HepG2 (cell line): ENCODE results near the gene PPP4R4. TPM values are rescaled to one million over a fixed set of nuclear protein-coding genes. Genes with fewer than 3 reads are reported as not detected.

ENCODE experiments used
- BCL3 ChIP-seq: sonication (generic); formaldehyde crosslinking; IDR thresholded peaks from 2 replicates; pipeline ENCODE4 v1.5.1; 2020; ENCODE audit warnings: mild to moderate bottlenecking, missing genetic modification reagents, moderate library complexity
- DZIP1 ChIP-seq: sonication (generic); formaldehyde crosslinking; IDR thresholded peaks from 2 replicates; pipeline ENCODE4 v1.5.0; 2020; ENCODE audit warnings: mild to moderate bottlenecking, missing genetic modification reagents
- PCBP2 ChIP-seq: fragments of 200-400 bp; formaldehyde crosslinking; optimal IDR thresholded peaks from 2 replicates; pipeline ENCODE3; 2018; ENCODE audit warnings: low read length, low read depth; ENCODE audit not compliant: poor library complexity, severe bottlenecking
- SP140L ChIP-seq: sonication (generic); formaldehyde crosslinking; IDR thresholded peaks from 2 replicates; pipeline ENCODE4 v1.4.0; 2020; ENCODE audit warnings: missing genetic modification reagents, borderline replicate concordance
- STAG1 ChIP-seq: sonication (generic); formaldehyde crosslinking; IDR thresholded peaks from 2 replicates; pipeline ENCODE4 v1.4.0; 2020; ENCODE audit warnings: missing genetic modification reagents
- TFDP1 ChIP-seq: IDR thresholded peaks from 2 replicates; pipeline ENCODE4 v1.6.1; 2016; ENCODE audit warnings: missing compliant biosample characterization, missing genetic modification reagents, borderline replicate concordance
- THRA ChIP-seq: sonication (generic); formaldehyde crosslinking; IDR thresholded peaks from 2 replicates; pipeline ENCODE4 v1.4.0; 2020; ENCODE audit warnings: missing genetic modification reagents, borderline replicate concordance
- polyA plus RNA-seq, 8 experiments: library from polyadenylated mRNA; depleted of rRNA in 3 of 8; stranded (reverse) in 7 of 8; unstranded in 1 of 8; fragments of >200 nt; fragmentation: Illumina TruSeq in 4 of 8; extraction: Trizol in 4 of 8; gene quantifications; 2 replicates each; pipeline versions ENCODE4 v1.2.1 to v1.2.3, GENCODE V29; 2011 to 2016; ENCODE audit warnings: low read depth in 4 of 8, missing spikeins in 1 of 8, mixed read lengths in 1 of 8; ENCODE audit not compliant: insufficient read depth in 1 of 8
- total RNA-seq, 5 experiments: library from RNA; depleted of rRNA; stranded (reverse); fragments of >200 nt; fragmentation: Illumina TruSeq; extraction: Trizol; gene quantifications; 2 replicates each; pipeline ENCODE4 v1.2.3, GENCODE V29; 2016; ENCODE audit warnings: low read depth in 1 of 5
- TF ChIP-seq, protein P1 (sequence below): sonication (generic); formaldehyde crosslinking; IDR thresholded peaks from 2 replicates; pipeline ENCODE4 v1.8.0; 2023; ENCODE audit warnings: mild to moderate bottlenecking, missing genetic modification reagents
- TF ChIP-seq, protein P2 (sequence below), 2 experiments: fragments of 450-650 bp in 1 of 2; sonication (generic) in 1 of 2; formaldehyde crosslinking in 1 of 2; IDR thresholded peaks; 2 replicates each; pipeline versions ENCODE4 v1.6.1 to v1.8.0; 2016 to 2022; ENCODE audit warnings: antibody characterized with exemption in 1 of 2, mild to moderate bottlenecking in 1 of 2, missing genetic modification reagents in 1 of 2

The PPP4R4 gene
- total and polyA plus RNA-seq, 2 of the 13 experiments (the other 11 are each of a cell fraction or from before 2014, with no cell fraction given): 9.5 to 19.8 TPM

DNA sequence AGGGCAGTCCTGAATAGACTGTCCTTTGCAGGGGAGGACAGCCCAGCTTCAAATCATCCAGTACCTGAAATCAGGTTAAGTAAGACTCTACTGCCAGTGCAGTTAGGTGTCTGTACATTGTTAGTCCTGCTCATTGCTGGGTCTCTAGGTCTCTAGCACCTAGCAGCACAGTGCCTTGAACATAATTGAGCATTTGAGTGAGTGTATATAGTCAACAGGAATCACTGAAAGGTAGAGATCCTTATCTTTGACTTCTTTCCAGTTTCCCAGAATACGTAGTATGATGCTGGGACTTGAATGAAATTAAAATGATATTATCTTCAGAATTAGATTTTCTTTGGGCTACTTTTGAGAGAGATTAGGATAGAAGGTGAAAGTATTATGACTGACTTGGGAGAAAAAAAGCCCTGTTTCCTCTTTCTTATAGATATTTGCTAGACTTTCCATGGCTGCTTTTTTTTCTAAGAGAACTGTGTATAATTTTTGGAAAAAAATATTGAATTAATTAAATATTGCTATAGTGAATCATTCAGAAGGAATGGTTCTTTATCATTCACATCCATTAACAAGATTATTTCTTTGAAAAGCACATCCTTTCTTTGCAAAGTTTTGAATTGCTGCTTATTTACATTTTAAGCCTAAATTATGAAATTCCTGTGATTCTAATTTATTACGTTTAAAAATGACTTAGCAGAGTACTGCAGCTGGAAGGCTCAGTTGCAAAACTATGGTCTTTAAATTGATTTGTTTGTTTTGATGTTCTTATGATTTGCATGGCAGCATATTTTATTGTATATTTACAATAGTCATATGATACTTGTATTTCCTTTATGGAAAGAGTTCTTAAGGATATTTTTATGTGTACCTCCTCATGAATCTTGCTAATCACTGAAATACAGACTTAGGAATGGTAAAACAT is 51.6 kb downstream of the PPP4R4 start (continued):
- TF ChIP-seq TFDP1 (no peak), SP140L (no peak), THRA (no peak), PCBP2 (no peak), DZIP1 (CRISPR knock-in tag) (no peak), BCL3 (no peak), STAG1 (CRISPR knock-in tag) (no peak)
- TF ChIP-seq, protein P1, sequence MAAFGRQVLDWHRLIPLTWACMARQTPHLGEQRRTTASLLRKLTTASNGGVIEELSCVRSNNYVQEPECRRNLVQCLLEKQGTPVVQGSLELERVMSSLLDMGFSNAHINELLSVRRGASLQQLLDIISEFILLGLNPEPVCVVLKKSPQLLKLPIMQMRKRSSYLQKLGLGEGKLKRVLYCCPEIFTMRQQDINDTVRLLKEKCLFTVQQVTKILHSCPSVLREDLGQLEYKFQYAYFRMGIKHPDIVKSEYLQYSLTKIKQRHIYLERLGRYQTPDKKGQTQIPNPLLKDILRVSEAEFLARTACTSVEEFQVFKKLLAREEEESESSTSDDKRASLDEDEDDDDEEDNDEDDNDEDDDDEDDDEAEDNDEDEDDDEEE (CRISPR knock-in tag): no peak
- TF ChIP-seq, protein P2, sequence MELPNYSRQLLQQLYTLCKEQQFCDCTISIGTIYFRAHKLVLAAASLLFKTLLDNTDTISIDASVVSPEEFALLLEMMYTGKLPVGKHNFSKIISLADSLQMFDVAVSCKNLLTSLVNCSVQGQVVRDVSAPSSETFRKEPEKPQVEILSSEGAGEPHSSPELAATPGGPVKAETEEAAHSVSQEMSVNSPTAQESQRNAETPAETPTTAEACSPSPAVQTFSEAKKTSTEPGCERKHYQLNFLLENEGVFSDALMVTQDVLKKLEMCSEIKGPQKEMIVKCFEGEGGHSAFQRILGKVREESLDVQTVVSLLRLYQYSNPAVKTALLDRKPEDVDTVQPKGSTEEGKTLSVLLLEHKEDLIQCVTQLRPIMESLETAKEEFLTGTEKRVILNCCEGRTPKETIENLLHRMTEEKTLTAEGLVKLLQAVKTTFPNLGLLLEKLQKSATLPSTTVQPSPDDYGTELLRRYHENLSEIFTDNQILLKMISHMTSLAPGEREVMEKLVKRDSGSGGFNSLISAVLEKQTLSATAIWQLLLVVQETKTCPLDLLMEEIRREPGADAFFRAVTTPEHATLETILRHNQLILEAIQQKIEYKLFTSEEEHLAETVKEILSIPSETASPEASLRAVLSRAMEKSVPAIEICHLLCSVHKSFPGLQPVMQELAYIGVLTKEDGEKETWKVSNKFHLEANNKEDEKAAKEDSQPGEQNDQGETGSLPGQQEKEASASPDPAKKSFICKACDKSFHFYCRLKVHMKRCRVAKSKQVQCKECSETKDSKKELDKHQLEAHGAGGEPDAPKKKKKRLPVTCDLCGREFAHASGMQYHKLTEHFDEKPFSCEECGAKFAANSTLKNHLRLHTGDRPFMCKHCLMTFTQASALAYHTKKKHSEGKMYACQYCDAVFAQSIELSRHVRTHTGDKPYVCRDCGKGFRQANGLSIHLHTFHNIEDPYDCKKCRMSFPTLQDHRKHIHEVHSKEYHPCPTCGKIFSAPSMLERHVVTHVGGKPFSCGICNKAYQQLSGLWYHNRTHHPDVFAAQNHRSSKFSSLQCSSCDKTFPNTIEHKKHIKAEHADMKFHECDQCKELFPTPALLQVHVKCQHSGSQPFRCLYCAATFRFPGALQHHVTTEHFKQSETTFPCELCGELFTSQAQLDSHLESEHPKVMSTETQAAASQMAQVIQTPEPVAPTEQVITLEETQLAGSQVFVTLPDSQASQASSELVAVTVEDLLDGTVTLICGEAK (IDR thresholded peaks at IDR 0.05): no peak
- TF ChIP-seq, protein P2 (CRISPR knock-in tag; IDR thresholded peaks at IDR 0.05): no peak
